Endothelial cell of umbilical vein (primary cell): ENCODE measurements around the gene DOCK8. TPM values are rescaled to one million over a fixed set of nuclear protein-coding genes. Genes with fewer than 3 reads are reported as not detected.

Experiments used
- BruUV-seq: library from RNA; stranded (reverse); fragments of 400-500 nt; replicated peaks from 2 replicates; lab custom pipeline; 2021; lab: Mats Ljungman, UMichigan
- CTCF ChIA-PET: fragments of 300-600, 350-600 bp; sonication (Branson Sonifier 250); formaldehyde crosslinking; loops from one replicate; lab custom pipeline; 2021; ENCODE audit warnings: antibody characterized with exemption, inconsistent platforms; lab: Charles Lee
- POLR2A ChIA-PET: fragments of 300-600, 350-600 bp; sonication (Branson Sonifier 250); formaldehyde crosslinking; loops from one replicate; lab custom pipeline; 2021; ENCODE audit warnings: antibody characterized with exemption, inconsistent platforms; lab: Charles Lee
- DNase-seq: peaks from one replicate; pipeline ENCODE4 v3.0.0-alpha.2; 2011; ENCODE audit warnings: low read depth, low spot score
- FAIRE-seq: peaks from 2 replicates; lab custom pipeline; 2011; peaks lifted over from hg19 to GRCh38; lab: Jason Lieb, UNC
- H2AFZ ChIP-seq: 2 replicates; pipeline ENCODE4 v1.6.0; 2012; ENCODE audit warnings: low read depth, low read length, control low read depth, inconsistent platforms
- H3K27ac ChIP-seq: 2 replicates; pipeline ENCODE4 v1.5.1; 2011; ENCODE audit warnings: low read depth, mild to moderate bottlenecking, control low read depth, low read length, moderate library complexity; ENCODE audit not compliant: insufficient read depth
- H3K27me3 ChIP-seq, 2 experiments: 2 replicates each; pipeline versions ENCODE4 v1.6.0 to v1.6.1; 2011; ENCODE audit warnings: low read length in 2 of 2, mixed read lengths in 1 of 2; ENCODE audit not compliant: control insufficient read depth in 2 of 2, insufficient read depth in 2 of 2
- H3K36me3 ChIP-seq, 2 experiments: 2 replicates in 1 of 2; 3 replicates in 1 of 2; pipeline ENCODE4 v1.5.1; 2011; ENCODE audit warnings: low read length in 2 of 2, mild to moderate bottlenecking in 1 of 2, moderate library complexity in 1 of 2; ENCODE audit not compliant: control insufficient read depth in 2 of 2, insufficient read depth in 2 of 2; ENCODE audit errors: extremely low read depth in 1 of 2
- H3K4me1 ChIP-seq: 3 replicates; pipeline ENCODE4 v1.5.1; 2011; ENCODE audit warnings: mild to moderate bottlenecking, low read length; ENCODE audit not compliant: control insufficient read depth, insufficient read depth; ENCODE audit errors: extremely low read depth
- H3K4me2 ChIP-seq: 2 replicates; pipeline ENCODE4 v1.6.1; 2011; ENCODE audit warnings: low read length, control low read depth, mixed read lengths; ENCODE audit not compliant: insufficient read depth
- H3K4me3 ChIP-seq, 3 experiments: fragments of 200-600 bp in 1 of 3; sonication (generic), shearing (Covaris generic) in 1 of 3; replicated peaks in 1 of 3; 2 replicates each; pipeline ENCODE4 v1.5.1; 2011 to 2016; ENCODE audit warnings: control low read depth in 3 of 3, low read length in 3 of 3, mild to moderate bottlenecking in 2 of 3, inconsistent platforms in 1 of 3, low read depth in 1 of 3, moderate library complexity in 1 of 3; ENCODE audit not compliant: insufficient read depth in 1 of 3
- H3K79me2 ChIP-seq: 2 replicates; pipeline ENCODE4 v1.6.0; 2012; ENCODE audit warnings: low read length, inconsistent platforms; ENCODE audit not compliant: control insufficient read depth, insufficient read depth
- H3K9ac ChIP-seq: replicated peaks from 2 replicates; pipeline ENCODE3; 2011; ENCODE audit warnings: low read length, control low read depth; ENCODE audit not compliant: insufficient read depth; ENCODE audit errors: extremely low read depth
- H3K9me1 ChIP-seq: replicated peaks from 3 replicates; pipeline ENCODE4 v1.6.0; 2011; ENCODE audit warnings: mild to moderate bottlenecking, low read length; ENCODE audit not compliant: control insufficient read depth, insufficient read depth; ENCODE audit errors: extremely low read depth
- H3K9me3 ChIP-seq: replicated peaks from 2 replicates; pipeline ENCODE4 v1.5.1; 2012; ENCODE audit warnings: low read length, inconsistent platforms; ENCODE audit not compliant: control insufficient read depth, insufficient read depth
- H4K20me1 ChIP-seq: replicated peaks from 2 replicates; pipeline ENCODE3; 2011; ENCODE audit warnings: mild to moderate bottlenecking, low read length; ENCODE audit not compliant: control insufficient read depth, insufficient read depth; ENCODE audit errors: extremely low read depth
- CTCF ChIP-seq, 2 donors: IDR thresholded peaks; 1 replicate in 1 of 2; 2 replicates in 1 of 2; pipeline ENCODE4 v1.5.1; 2011; ENCODE audit warnings: low read length in 2 of 2, mild to moderate bottlenecking in 2 of 2, moderate library complexity in 2 of 2, control low read depth in 1 of 2, inconsistent platforms in 1 of 2, low read depth in 1 of 2; ENCODE audit not compliant: insufficient read depth in 1 of 2; ENCODE audit errors: extremely low read depth in 1 of 2
- EZH2 ChIP-seq: IDR thresholded peaks from 2 replicates; pipeline ENCODE4 v1.6.1; 2012; ENCODE audit warnings: borderline replicate concordance, low read depth, mild to moderate bottlenecking, moderate library complexity, low read length, inconsistent platforms; ENCODE audit not compliant: severe bottlenecking
- FOS ChIP-seq: IDR thresholded peaks from 2 replicates; pipeline ENCODE4 v1.6.1; 2011; ENCODE audit warnings: mild to moderate bottlenecking, low read length, moderate library complexity, borderline replicate concordance; ENCODE audit not compliant: insufficient read depth
- GATA2 ChIP-seq: IDR thresholded peaks from 2 replicates; pipeline ENCODE4 v1.7.0; 2011; ENCODE audit warnings: low read depth, mild to moderate bottlenecking, moderate library complexity, mixed read lengths, low read length; ENCODE audit not compliant: insufficient read length, insufficient read depth
- JUN ChIP-seq: IDR thresholded peaks from 2 replicates; pipeline ENCODE4 v1.6.1; 2011; ENCODE audit warnings: borderline replicate concordance, low read depth; ENCODE audit not compliant: insufficient read length, insufficient read depth
- MAX ChIP-seq: IDR thresholded peaks from 2 replicates; pipeline ENCODE4 v1.6.1; 2011; ENCODE audit not compliant: insufficient read depth, insufficient read length
- MYC ChIP-seq: IDR thresholded peaks from one replicate; pipeline ENCODE4 v1.6.1; 2011; ENCODE audit warnings: mild to moderate bottlenecking, low read depth, low read length
- POLR2A ChIP-seq: IDR thresholded peaks from 2 replicates; pipeline ENCODE4 v1.6.1; 2012; ENCODE audit warnings: low read depth, mild to moderate bottlenecking, control low read depth, low read length
- POLR2AphosphoS5 ChIP-seq: IDR thresholded peaks from 2 replicates; pipeline ENCODE4 v1.6.1; 2012; ENCODE audit warnings: low read depth, mild to moderate bottlenecking, control low read depth, low read length, moderate library complexity; ENCODE audit not compliant: insufficient read depth
- dilution Hi-C: fragments of 300-500 bp; cut with MboI; formaldehyde crosslinking; loops from one replicate; pipeline ENCODE4 v1.15.0; 2019; ENCODE audit warnings: low sequenced_read_pairs; ENCODE audit not compliant: extremely low pct_ligation_motif_present
- intact Hi-C: fragments of 100-400 bp; cut with micrococcal nuclease; formaldehyde crosslinking; loops from one replicate; pipeline ENCODE4 v1.10.0; 2022
- polyA plus RNA-seq, 4 experiments: library from polyadenylated mRNA; depleted of rRNA in 3 of 4; stranded (reverse) in 3 of 4; unstranded in 1 of 4; fragments of >200 nt; gene quantifications; 2 replicates each; pipeline versions ENCODE4 v1.2.1 to v1.2.3, GENCODE V29; 2011 to 2012; ENCODE audit warnings: missing spikeins in 1 of 4
- total RNA-seq: library from RNA; stranded (reverse); gene quantifications from 2 replicates; pipeline ENCODE4 v1.2.3, GENCODE V29; 2021

Gene DOCK8
- total and polyA plus RNA-seq, 2 donors (not counting 3 experiments of a cell fraction or from before 2014, with no cell fraction given), result 0.54 to 1.3 TPM

GRCh38 chr9:248278-248961 lies 33.8 kb downstream of the DOCK8 start:
- Histone ChIP-seq H3K4me3 (no peak overlapping the region), H3K4me2 (no peak overlapping the region), H2AFZ (no peak overlapping the region), H3K79me2 (no peaks in the 10 kb centered on the region), H3K27me3 (no peaks in the 10 kb centered on the region), H4K20me1 (no peaks in the 10 kb centered on the region), H3K36me3 (no peaks in the 10 kb centered on the region), H3K9ac (no peak overlapping the region), H3K9me3 (no peaks in the 10 kb centered on the region), H3K4me1 (no peaks in the 10 kb centered on the region), H3K9me1 (no peaks in the 10 kb centered on the region), H3K27ac (no peak overlapping the region)
- TF ChIP-seq POLR2AphosphoS5 (no peak), POLR2A (no peak), JUN (no peak), EZH2 (no peak), FOS (no peak), CTCF (IDR thresholded peaks at IDR 0.05; ENCODE audit: extremely low read depth in 1 of 2, insufficient read depth in 1 of 2, low read depth in 1 of 2, low read length in 2 of 2) (no peak), MYC (no peak), GATA2 (no peak), MAX (no peak)
- ChIA-PET POLR2A (no interaction called here), CTCF (no interaction called here)
- FAIRE-seq (no peak), DNase-seq (no peak)
- no TSS peak for BruUV-seq
- dilution Hi-C loops (no loop called here), intact Hi-C loops (no loop called here)
